Measurements from ENCODE around the gene LIPN. TPM values are rescaled to one million over a fixed set of nuclear protein-coding genes. Genes with fewer than 3 reads are reported as not detected.

Gene LIPN
- total RNA-seq, 1 experiment from 2014 or later: not detected

GRCh38 chr10:88782222-88782621 is 22.4 kb downstream of the LIPN start:
- no peak for DNase-seq (ENCODE audit: low read depth)

GRCh38 chr10:88783724-88784123 is 23.9 kb downstream of the LIPN start:
- DNase-seq (ENCODE audit: low read depth): peak; percentile 66

- no peak for DNase-seq (ENCODE audit: low read depth)
Observed at GRCh38 chr10:88786032-88786770, 26.4 kb downstream of the LIPN start.

- DNase-seq (ENCODE audit: low read depth): no peak
Observed at GRCh38 chr10:88787463-88787862, 27.6 kb downstream of the LIPN start.

- DNase-seq (ENCODE audit: low read depth): no peak
Observed at GRCh38 chr10:88788924-88789323, 29.1 kb downstream of the LIPN start.

- DNase-seq (ENCODE audit: low read depth): peak; percentile 51
Observed at GRCh38 chr10:88791924-88792323, 32.1 kb downstream of the LIPN start.

GRCh38 chr10:88792661-88793060 is 32.8 kb downstream of the LIPN start:
- peak; percentile 75 for DNase-seq (ENCODE audit: low read depth)

GRCh38 chr10:88793712-88794299 is 34.0 kb downstream of the LIPN start:
- DNase-seq (ENCODE audit: low read depth): peak; percentile 65

- DNase-seq (ENCODE audit: low read depth): no peak
Observed at GRCh38 chr10:88794731-88795130, 34.9 kb downstream of the LIPN start.

GRCh38 chr10:88800152-88801125 is 40.6 kb downstream of the LIPN start:
- DNase-seq (ENCODE audit: low read depth): no peak

GRCh38 chr10:88802523-88803285 is 42.9 kb downstream of the LIPN start, which contains the start of gene LIPM:
Gene LIPM, plus strand, starts transcription at chr10:88802730. Its CDS starts 167 bp downstream, at chr10:88802897.
- no peak for DNase-seq (ENCODE audit: low read depth)

GRCh38 chr10:88803641-88804040 is 43.8 kb downstream of the LIPN start:
- no peak for DNase-seq (ENCODE audit: low read depth)

- no peak for DNase-seq (ENCODE audit: low read depth)
Observed at GRCh38 chr10:88804083-88804812, 44.4 kb downstream of the LIPN start.

GRCh38 chr10:88805361-88805760 is 45.5 kb downstream of the LIPN start:
- no peak for DNase-seq (ENCODE audit: low read depth)

- no peak for DNase-seq (ENCODE audit: low read depth)
Observed at GRCh38 chr10:88805924-88806323, 46.1 kb downstream of the LIPN start.

- no peak for DNase-seq (ENCODE audit: low read depth)
Observed at GRCh38 chr10:88809621-88810020, 49.8 kb downstream of the LIPN start.

- DNase-seq (ENCODE audit: low read depth): peak; percentile 64
Observed at GRCh38 chr10:88810196-88810961, 50.6 kb downstream of the LIPN start.

- no peak for DNase-seq (ENCODE audit: low read depth)
Observed at GRCh38 chr10:88813200-88813599, 53.4 kb downstream of the LIPN start.

GRCh38 chr10:88819290-88819689 is 59.5 kb downstream of the LIPN start:
- peak; percentile 16 for DNase-seq (ENCODE audit: low read depth)
